ENCODE data around the gene ST6GAL2. TPM values are rescaled to one million over a fixed set of nuclear protein-coding genes. Genes with fewer than 3 reads are reported as not detected.

Gene ST6GAL2
- total RNA-seq, 1 donor from 2014 or later: 5.9 TPM

DNA sequence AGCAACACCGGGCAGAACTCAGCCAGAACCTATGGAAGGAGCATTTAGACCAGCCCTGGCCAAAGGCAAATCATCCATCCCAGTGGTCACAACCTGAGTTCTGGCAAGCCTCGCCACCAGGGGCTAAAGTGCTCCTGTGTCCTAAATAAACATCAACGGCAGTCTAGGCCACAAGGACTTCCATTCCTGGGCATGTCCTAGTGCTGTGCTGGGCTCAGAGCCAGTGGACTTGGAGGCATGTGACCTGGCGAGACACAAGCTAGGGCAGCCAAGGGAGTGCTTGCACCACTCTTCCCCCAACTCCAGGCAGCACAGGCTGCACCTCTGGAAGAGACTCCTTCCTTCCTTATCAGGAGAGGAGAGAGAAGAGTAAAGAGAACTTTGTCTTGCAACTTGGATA, 69.0 kb downstream of the ST6GAL2 start:
- no peak for DNase-seq

- DNase-seq: no peak
Measured at GRCh38 chr2:106812841-106813240, 73.1 kb downstream of the ST6GAL2 start.

GRCh38 chr2:106812383-106812782, 73.6 kb downstream of the ST6GAL2 start:
- peak; percentile 77 for DNase-seq

GRCh38 chr2:106805716-106806115, 80.3 kb downstream of the ST6GAL2 start:
- DNase-seq: no peak

GRCh38 chr2:106804161-106804560, 81.8 kb downstream of the ST6GAL2 start:
- DNase-seq: no peak

- DNase-seq: no peak
Measured at GRCh38 chr2:106800976-106801655, 84.9 kb downstream of the ST6GAL2 start.

DNA sequence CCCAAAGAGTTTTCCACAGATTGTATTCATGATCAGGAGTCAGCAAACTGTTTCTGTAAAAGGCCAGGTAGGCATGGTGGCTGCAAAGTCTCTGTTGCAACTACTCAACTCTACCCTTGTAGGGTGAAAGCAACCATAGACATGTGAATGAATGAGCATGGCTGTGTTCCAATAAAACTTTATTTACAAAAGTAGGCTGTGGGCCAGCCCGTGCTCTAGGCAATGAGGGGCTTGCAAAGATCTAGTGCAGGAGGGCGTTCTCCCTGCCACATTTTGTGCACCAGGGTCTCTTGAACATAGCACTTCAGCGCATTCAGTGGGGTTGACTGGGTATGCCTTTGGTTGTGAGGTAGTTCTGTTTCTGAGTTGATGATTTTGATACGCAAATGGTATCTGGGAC, 85.8 kb downstream of the ST6GAL2 start:
- DNase-seq: no peak

- no peak for DNase-seq
Measured at GRCh38 chr2:106798826-106799552, 87.0 kb downstream of the ST6GAL2 start.

DNA sequence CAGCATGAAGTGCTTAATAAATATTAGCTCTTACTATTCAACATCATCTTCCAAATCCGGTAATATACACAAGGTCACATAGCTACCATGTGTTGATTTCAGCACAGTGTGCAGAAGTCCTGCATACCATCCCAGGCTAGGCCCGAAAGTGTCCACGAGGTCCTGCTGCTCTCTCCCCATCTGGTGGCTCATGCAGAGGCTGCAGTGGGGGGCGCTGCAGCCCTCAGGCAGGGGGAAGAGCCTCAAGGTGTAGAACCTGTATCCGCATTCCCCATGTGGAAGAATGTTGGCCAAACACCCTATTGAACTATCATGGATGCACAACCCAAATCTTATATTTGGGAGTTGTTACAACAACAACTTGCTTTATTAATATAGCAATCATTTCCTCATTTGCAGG, 88.5 kb downstream of the ST6GAL2 start:
- DNase-seq: no peak

GRCh38 chr2:106792671-106793070, 93.3 kb downstream of the ST6GAL2 start:
- DNase-seq: no peak

DNA sequence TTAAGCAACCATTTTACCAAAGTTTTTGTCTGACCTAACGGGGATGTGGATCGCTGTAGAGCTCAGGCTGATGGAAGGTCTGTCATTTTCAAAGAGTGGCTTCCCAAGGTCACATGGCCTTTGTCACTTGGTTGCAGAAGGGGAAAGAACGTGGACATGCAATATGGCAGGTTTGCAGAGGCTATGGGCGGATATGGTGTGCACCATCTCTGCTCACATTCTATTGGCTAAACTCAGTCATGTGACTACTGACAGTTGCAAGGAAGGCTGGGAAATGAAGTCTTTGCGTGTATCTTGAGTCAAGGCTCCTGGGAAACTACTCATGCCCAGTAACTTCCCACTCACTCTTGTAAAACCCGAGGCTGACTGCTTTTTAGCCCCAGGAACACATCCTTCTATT, 96.8 kb downstream of the ST6GAL2 start:
- DNase-seq: no peak

GRCh38 chr2:106782681-106783080, 103.3 kb downstream of the ST6GAL2 start:
- no peak for DNase-seq

- no peak for DNase-seq
Measured at GRCh38 chr2:106781196-106781595, 104.8 kb downstream of the ST6GAL2 start.

- no peak for DNase-seq
Measured at GRCh38 chr2:106771811-106772210, 114.2 kb downstream of the ST6GAL2 start.

GRCh38 chr2:106770986-106771385, 115.0 kb downstream of the ST6GAL2 start:
- DNase-seq: no peak

DNA sequence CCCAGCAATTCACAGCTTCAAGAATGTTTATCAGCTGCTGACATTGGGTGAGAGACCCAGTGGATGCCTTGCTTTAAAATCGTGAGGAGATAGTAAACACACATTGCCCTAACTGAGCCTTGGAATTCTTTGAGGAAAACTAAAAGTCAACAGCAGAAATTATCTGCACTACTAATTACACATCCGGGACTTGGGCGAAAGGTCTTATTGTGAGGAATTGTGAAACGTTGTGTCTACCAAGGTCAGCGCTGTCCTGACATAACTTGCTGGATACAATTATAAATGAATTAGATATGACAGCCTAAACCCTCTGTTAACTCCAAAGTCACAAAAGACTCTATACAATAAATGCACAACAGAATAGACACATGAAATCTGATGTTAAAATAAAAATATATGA, 121.4 kb downstream of the ST6GAL2 start:
- no peak for DNase-seq

- DNase-seq: no peak
Measured at GRCh38 chr2:106759966-106760365, 126.0 kb downstream of the ST6GAL2 start.

DNA sequence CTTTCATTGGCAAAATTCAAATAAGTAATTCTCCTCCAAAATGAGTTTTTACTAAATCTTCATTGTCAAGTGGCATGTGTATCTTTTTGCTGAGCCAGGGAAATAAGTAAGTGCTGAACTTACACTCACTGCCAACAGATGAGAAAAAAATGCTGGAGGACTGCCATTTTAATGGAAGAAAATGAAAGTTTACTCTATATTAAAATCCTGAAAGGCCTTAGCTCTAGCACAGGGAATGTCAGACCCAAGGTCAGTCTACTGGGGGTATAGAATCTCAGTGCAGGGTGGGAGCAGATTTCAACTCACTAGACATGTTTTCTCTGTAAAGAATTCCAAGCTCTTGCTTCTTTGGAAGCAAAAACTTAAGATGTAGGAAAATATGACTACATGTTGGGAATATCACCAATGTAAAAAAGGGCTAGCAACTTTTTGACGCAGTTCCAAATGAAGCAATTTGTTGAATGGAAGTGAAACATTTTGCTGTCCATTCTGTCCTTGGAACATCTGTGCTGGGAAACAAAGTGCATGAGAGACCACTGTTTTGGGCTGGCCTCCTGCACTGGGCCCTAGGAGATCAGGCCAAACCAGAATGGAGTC, 127.0 kb downstream of the ST6GAL2 start:
- peak; percentile 75 for DNase-seq
